HepG2 (cell line): ENCODE results near the gene DTYMK. TPM values are rescaled to one million over a fixed set of nuclear protein-coding genes. Genes with fewer than 3 reads are reported as not detected.

ENCODE experiments used
- AHR ChIP-seq: IDR thresholded peaks from 2 replicates; pipeline ENCODE4 v1.6.1; 2018; ENCODE audit warnings: missing genetic modification reagents, missing compliant biosample characterization
- HNF1B ChIP-seq: sonication (generic); formaldehyde crosslinking; IDR thresholded peaks from 2 replicates; pipeline ENCODE4 v1.5.1; 2020; ENCODE audit warnings: mild to moderate bottlenecking, moderate library complexity, missing genetic modification reagents
- HNRNPUL1 ChIP-seq: fragments of 200-400 bp; formaldehyde crosslinking; IDR thresholded peaks from 2 replicates; pipeline ENCODE4 v1.6.1; 2017; ENCODE audit warnings: low read depth, mild to moderate bottlenecking, low read length, moderate library complexity
- IRF2 ChIP-seq: IDR thresholded peaks from 2 replicates; pipeline ENCODE4 v1.6.1; 2018; ENCODE audit warnings: missing genetic modification reagents, missing compliant biosample characterization
- RFX5 ChIP-seq: IDR thresholded peaks from 2 replicates; pipeline ENCODE4 v1.6.1; 2011; ENCODE audit warnings: low read depth, low read length, improper control_type of control experiment
- YEATS2 ChIP-seq: sonication (generic); formaldehyde crosslinking; IDR thresholded peaks from 2 replicates; pipeline ENCODE4 v1.4.0; 2020; ENCODE audit warnings: missing genetic modification reagents, borderline replicate concordance
- ZNF205 ChIP-seq: IDR thresholded peaks from 2 replicates; pipeline ENCODE4 v1.6.1; 2018; ENCODE audit warnings: missing biosample characterization, missing genetic modification reagents
- ZNF432 ChIP-seq: sonication (generic); formaldehyde crosslinking; IDR thresholded peaks from 2 replicates; pipeline ENCODE4 v1.5.0; 2020; ENCODE audit warnings: missing genetic modification reagents, mild to moderate bottlenecking, borderline replicate concordance
- ZNF567 ChIP-seq: sonication (generic); formaldehyde crosslinking; IDR thresholded peaks from 2 replicates; pipeline ENCODE4 v1.8.1; 2023; ENCODE audit warnings: mild to moderate bottlenecking, missing genetic modification reagents, borderline replicate concordance
- ZNF614 ChIP-seq: IDR thresholded peaks from 2 replicates; pipeline ENCODE4 v1.6.1; 2018; ENCODE audit warnings: missing biosample characterization, missing genetic modification reagents, inconsistent platforms, borderline replicate concordance
- ZSCAN29 ChIP-seq: sonication (generic); formaldehyde crosslinking; conservative IDR thresholded peaks from 2 replicates; pipeline ENCODE4 v1.4.0; 2020; ENCODE audit warnings: mild to moderate bottlenecking, missing genetic modification reagents
- polyA plus RNA-seq, 8 experiments: library from polyadenylated mRNA; depleted of rRNA in 3 of 8; stranded (reverse) in 7 of 8; unstranded in 1 of 8; fragments of >200 nt; fragmentation: Illumina TruSeq in 4 of 8; extraction: Trizol in 4 of 8; gene quantifications; 2 replicates each; pipeline versions ENCODE4 v1.2.1 to v1.2.3, GENCODE V29; 2011 to 2016; ENCODE audit warnings: low read depth in 4 of 8, missing spikeins in 1 of 8, mixed read lengths in 1 of 8; ENCODE audit not compliant: insufficient read depth in 1 of 8
- total RNA-seq, 5 experiments: library from RNA; depleted of rRNA; stranded (reverse); fragments of >200 nt; fragmentation: Illumina TruSeq; extraction: Trizol; gene quantifications; 2 replicates each; pipeline ENCODE4 v1.2.3, GENCODE V29; 2016; ENCODE audit warnings: low read depth in 1 of 5
- TF ChIP-seq, protein P1 (sequence below): sonication (generic); formaldehyde crosslinking; IDR thresholded peaks from 2 replicates; pipeline ENCODE4 v1.5.0; 2020; ENCODE audit warnings: missing genetic modification reagents
- TF ChIP-seq, protein P2 (sequence below): sonication (generic); formaldehyde crosslinking; IDR thresholded peaks from 2 replicates; pipeline ENCODE4 v1.9.0; 2021; ENCODE audit warnings: mild to moderate bottlenecking, missing genetic modification reagents
- TF ChIP-seq, protein P3 (sequence below): sonication (generic); formaldehyde crosslinking; IDR thresholded peaks from 2 replicates; pipeline ENCODE4 v1.4.0; 2020; ENCODE audit warnings: missing genetic modification reagents, borderline replicate concordance

The DTYMK gene
- total and polyA plus RNA-seq, 2 of the 13 experiments (the other 11 are each of a cell fraction or from before 2014, with no cell fraction given), result 57.5 to 134 TPM

DNA sequence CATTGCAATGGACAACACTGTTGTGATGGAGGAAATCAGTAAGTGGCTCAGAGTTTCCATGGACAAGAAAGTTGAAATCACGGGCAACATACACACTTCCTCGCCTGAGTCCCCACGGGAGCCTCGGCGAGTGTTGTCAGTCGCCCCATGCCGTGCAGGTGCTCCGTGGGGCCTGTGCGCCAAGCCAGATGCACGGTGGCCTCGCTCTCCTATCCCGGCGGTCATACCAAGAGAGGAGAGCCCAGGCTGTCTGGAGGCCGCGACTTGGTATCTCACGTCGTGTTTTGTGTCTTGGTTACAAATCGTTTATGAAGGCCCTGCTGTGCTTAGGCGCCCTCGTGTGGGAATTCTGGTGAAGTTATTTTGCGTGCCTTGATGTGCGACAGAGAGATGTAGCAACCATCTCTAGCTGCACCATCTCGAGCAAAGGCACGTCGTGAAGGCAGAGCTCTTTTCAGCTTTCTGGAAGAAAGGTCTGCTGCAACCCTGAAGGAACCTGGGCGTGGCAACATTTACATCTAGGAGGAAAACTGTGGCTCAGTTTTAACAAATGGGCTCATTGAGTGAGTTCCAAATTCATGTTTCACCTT lies 27.4 kb downstream of the DTYMK start (continued):
- TF ChIP-seq, protein P1, sequence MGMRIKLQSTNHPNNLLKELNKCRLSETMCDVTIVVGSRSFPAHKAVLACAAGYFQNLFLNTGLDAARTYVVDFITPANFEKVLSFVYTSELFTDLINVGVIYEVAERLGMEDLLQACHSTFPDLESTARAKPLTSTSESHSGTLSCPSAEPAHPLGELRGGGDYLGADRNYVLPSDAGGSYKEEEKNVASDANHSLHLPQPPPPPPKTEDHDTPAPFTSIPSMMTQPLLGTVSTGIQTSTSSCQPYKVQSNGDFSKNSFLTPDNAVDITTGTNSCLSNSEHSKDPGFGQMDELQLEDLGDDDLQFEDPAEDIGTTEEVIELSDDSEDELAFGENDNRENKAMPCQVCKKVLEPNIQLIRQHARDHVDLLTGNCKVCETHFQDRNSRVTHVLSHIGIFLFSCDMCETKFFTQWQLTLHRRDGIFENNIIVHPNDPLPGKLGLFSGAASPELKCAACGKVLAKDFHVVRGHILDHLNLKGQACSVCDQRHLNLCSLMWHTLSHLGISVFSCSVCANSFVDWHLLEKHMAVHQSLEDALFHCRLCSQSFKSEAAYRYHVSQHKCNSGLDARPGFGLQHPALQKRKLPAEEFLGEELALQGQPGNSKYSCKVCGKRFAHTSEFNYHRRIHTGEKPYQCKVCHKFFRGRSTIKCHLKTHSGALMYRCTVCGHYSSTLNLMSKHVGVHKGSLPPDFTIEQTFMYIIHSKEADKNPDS, result no peak
- TF ChIP-seq ZNF614 (CRISPR knock-in tag), result peak; percentile 57; the same call in 1 of the 2 replicates
- TF ChIP-seq, protein P2, sequence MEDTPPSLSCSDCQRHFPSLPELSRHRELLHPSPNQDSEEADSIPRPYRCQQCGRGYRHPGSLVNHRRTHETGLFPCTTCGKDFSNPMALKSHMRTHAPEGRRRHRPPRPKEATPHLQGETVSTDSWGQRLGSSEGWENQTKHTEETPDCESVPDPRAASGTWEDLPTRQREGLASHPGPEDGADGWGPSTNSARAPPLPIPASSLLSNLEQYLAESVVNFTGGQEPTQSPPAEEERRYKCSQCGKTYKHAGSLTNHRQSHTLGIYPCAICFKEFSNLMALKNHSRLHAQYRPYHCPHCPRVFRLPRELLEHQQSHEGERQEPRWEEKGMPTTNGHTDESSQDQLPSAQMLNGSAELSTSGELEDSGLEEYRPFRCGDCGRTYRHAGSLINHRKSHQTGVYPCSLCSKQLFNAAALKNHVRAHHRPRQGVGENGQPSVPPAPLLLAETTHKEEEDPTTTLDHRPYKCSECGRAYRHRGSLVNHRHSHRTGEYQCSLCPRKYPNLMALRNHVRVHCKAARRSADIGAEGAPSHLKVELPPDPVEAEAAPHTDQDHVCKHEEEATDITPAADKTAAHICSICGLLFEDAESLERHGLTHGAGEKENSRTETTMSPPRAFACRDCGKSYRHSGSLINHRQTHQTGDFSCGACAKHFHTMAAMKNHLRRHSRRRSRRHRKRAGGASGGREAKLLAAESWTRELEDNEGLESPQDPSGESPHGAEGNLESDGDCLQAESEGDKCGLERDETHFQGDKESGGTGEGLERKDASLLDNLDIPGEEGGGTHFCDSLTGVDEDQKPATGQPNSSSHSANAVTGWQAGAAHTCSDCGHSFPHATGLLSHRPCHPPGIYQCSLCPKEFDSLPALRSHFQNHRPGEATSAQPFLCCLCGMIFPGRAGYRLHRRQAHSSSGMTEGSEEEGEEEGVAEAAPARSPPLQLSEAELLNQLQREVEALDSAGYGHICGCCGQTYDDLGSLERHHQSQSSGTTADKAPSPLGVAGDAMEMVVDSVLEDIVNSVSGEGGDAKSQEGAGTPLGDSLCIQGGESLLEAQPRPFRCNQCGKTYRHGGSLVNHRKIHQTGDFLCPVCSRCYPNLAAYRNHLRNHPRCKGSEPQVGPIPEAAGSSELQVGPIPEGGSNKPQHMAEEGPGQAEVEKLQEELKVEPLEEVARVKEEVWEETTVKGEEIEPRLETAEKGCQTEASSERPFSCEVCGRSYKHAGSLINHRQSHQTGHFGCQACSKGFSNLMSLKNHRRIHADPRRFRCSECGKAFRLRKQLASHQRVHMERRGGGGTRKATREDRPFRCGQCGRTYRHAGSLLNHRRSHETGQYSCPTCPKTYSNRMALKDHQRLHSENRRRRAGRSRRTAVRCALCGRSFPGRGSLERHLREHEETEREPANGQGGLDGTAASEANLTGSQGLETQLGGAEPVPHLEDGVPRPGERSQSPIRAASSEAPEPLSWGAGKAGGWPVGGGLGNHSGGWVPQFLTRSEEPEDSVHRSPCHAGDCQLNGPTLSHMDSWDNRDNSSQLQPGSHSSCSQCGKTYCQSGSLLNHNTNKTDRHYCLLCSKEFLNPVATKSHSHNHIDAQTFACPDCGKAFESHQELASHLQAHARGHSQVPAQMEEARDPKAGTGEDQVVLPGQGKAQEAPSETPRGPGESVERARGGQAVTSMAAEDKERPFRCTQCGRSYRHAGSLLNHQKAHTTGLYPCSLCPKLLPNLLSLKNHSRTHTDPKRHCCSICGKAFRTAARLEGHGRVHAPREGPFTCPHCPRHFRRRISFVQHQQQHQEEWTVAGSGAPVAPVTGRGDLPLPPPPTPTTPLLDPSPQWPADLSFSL, result no peak
- TF ChIP-seq, protein P3, sequence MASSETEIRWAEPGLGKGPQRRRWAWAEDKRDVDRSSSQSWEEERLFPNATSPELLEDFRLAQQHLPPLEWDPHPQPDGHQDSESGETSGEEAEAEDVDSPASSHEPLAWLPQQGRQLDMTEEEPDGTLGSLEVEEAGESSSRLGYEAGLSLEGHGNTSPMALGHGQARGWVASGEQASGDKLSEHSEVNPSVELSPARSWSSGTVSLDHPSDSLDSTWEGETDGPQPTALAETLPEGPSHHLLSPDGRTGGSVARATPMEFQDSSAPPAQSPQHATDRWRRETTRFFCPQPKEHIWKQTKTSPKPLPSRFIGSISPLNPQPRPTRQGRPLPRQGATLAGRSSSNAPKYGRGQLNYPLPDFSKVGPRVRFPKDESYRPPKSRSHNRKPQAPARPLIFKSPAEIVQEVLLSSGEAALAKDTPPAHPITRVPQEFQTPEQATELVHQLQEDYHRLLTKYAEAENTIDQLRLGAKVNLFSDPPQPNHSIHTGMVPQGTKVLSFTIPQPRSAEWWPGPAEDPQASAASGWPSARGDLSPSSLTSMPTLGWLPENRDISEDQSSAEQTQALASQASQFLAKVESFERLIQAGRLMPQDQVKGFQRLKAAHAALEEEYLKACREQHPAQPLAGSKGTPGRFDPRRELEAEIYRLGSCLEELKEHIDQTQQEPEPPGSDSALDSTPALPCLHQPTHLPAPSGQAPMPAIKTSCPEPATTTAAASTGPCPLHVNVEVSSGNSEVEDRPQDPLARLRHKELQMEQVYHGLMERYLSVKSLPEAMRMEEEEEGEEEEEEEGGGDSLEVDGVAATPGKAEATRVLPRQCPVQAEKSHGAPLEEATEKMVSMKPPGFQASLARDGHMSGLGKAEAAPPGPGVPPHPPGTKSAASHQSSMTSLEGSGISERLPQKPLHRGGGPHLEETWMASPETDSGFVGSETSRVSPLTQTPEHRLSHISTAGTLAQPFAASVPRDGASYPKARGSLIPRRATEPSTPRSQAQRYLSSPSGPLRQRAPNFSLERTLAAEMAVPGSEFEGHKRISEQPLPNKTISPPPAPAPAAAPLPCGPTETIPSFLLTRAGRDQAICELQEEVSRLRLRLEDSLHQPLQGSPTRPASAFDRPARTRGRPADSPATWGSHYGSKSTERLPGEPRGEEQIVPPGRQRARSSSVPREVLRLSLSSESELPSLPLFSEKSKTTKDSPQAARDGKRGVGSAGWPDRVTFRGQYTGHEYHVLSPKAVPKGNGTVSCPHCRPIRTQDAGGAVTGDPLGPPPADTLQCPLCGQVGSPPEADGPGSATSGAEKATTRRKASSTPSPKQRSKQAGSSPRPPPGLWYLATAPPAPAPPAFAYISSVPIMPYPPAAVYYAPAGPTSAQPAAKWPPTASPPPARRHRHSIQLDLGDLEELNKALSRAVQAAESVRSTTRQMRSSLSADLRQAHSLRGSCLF, result no peak
- TF ChIP-seq YEATS2 (CRISPR knock-in tag), result no peak
- no peak for TF ChIP-seq AHR (CRISPR knock-in tag)
- TF ChIP-seq HNF1B, result 0 out of 2 replicates have a peak, but pooled peaks have one; percentile 54
- peak; percentile 79 for TF ChIP-seq IRF2 (CRISPR knock-in tag)
- TF ChIP-seq ZNF432, result no peak
- TF ChIP-seq ZNF567 (CRISPR knock-in tag), result no peak
- TF ChIP-seq ZNF205 (CRISPR knock-in tag), result no peak
- TF ChIP-seq HNRNPUL1, result no peak
- TF ChIP-seq RFX5, result no peak
- no peak for TF ChIP-seq ZSCAN29
